WTC11 (cell line): Measurements from ENCODE around the gene THBS2.

ENCODE experiments used
- AFF4 ChIP-seq: sonication (generic); formaldehyde crosslinking; IDR thresholded peaks from 2 replicates; pipeline ENCODE4 v1.8.1; 2023; ENCODE audit warnings: mild to moderate bottlenecking, missing genetic modification reagents, borderline replicate concordance
- CTCF ChIP-seq: fragments of 200-600 bp; IDR thresholded peaks from 2 replicates; pipeline ENCODE4 v1.8.0; 2022; ENCODE audit warnings: antibody characterized with exemption
- MXD4 ChIP-seq: fragments of 250-450 bp; sonication (Bioruptor Pico); IDR thresholded peaks from 2 replicates; pipeline ENCODE4 v1.8.0; 2021; ENCODE audit warnings: mild to moderate bottlenecking, moderate library complexity, borderline replicate concordance
- TEAD1 ChIP-seq: sonication (generic); formaldehyde crosslinking; IDR thresholded peaks from 2 replicates; pipeline ENCODE4 v1.8.0; 2022; ENCODE audit warnings: mild to moderate bottlenecking, missing genetic modification reagents

GRCh38 chr6:169253337-169254238 is at the start of gene THBS2:
- no peak for TF ChIP-seq CTCF
- no peak for TF ChIP-seq MXD4 (CRISPR knock-in tag)
- TF ChIP-seq AFF4 (CRISPR knock-in tag): no peak
- no peak for TF ChIP-seq TEAD1 (CRISPR knock-in tag)
